ENCODE measurements around the gene OSTM1.

OSTM1 gene

GRCh38 chr6:108100003-108100402 is 25.5 kb upstream of the OSTM1 start:
- DNase-seq, result no peak

GRCh38 chr6:108097882-108098281 is 23.3 kb upstream of the OSTM1 start:
- DNase-seq, result no peak

- no peak for DNase-seq
These were observed 19.3 kb upstream of the OSTM1 start for GRCh38 chr6:108093781-108094300.

- no peak for DNase-seq
These were observed 16.7 kb upstream of the OSTM1 start for GRCh38 chr6:108091288-108091687.

GRCh38 chr6:108083349-108083748 is 8.8 kb upstream of the OSTM1 start:
- no peak for DNase-seq

GRCh38 chr6:108082539-108082938 is 8.0 kb upstream of the OSTM1 start:
- DNase-seq, result no peak

- DNase-seq, result no peak
These were observed 5.7 kb upstream of the OSTM1 start for GRCh38 chr6:108080010-108080780.

- DNase-seq, result no peak
These were observed 3.6 kb upstream of the OSTM1 start for GRCh38 chr6:108078191-108078590.

- DNase-seq, result no peak
These were observed 533 bp downstream of the OSTM1 start for GRCh38 chr6:108074057-108074358.

GRCh38 chr6:108071736-108072276 is 2.7 kb downstream of the OSTM1 start:
- no peak for DNase-seq

- DNase-seq, result no peak
These were observed 5.9 kb downstream of the OSTM1 start for GRCh38 chr6:108068618-108069017.

GRCh38 chr6:108068182-108068581 is 6.4 kb downstream of the OSTM1 start:
- no peak for DNase-seq

- no peak for DNase-seq
These were observed 21.8 kb downstream of the OSTM1 start for GRCh38 chr6:108052706-108053105.

GRCh38 chr6:108051481-108051880 is 23.1 kb downstream of the OSTM1 start:
- DNase-seq, result no peak

GRCh38 chr6:108039681-108040080 is 34.9 kb downstream of the OSTM1 start:
- no peak for DNase-seq

GRCh38 chr6:108036884-108037283 is 37.7 kb downstream of the OSTM1 start:
- no peak for DNase-seq

GRCh38 chr6:108031968-108032367 is 42.6 kb downstream of the OSTM1 start:
- no peak for DNase-seq

GRCh38 chr6:108030211-108030610 is 44.3 kb downstream of the OSTM1 start:
- DNase-seq, result no peak

GRCh38 chr6:108029226-108029921 is 45.2 kb downstream of the OSTM1 start:
- DNase-seq, result no peak

GRCh38 chr6:108027594-108027993 is 46.9 kb downstream of the OSTM1 start:
- DNase-seq, result no peak

GRCh38 chr6:108027056-108027455 is 47.5 kb downstream of the OSTM1 start:
- no peak for DNase-seq

- DNase-seq, result no peak
These were observed 50.0 kb downstream of the OSTM1 start for GRCh38 chr6:108024427-108025073.

GRCh38 chr6:108020472-108021116 is 53.9 kb downstream of the OSTM1 start:
- no peak for DNase-seq
